GM23338 (cell line): ENCODE measurements around the gene NOX5. TPM values are rescaled to one million over a fixed set of nuclear protein-coding genes. Genes with fewer than 3 reads are reported as not detected.
A peak's percentile ranks its signal among the peaks of the same experiment; 100 is the strongest.

Experiments used
- ATAC-seq: fragments of 200-7000 bp; cut with Tn5 transposase; 3 replicates; pipeline ENCODE4 v1.9.1; 2020
- DNase-seq: peaks from one replicate; pipeline ENCODE4 v3.0.0-alpha.2; 2015; ENCODE audit warnings: low spot score
- H2AFZ ChIP-seq: fragments of 200-600 bp; sonication (generic); 2 replicates; pipeline ENCODE4 v1.8.0; 2016; ENCODE audit warnings: antibody characterized with exemption, mild to moderate bottlenecking, moderate library complexity
- H3F3A ChIP-seq: fragments of 200-600 bp; sonication (generic); replicated peaks from 2 replicates; pipeline ENCODE4 v1.8.0; 2017; ENCODE audit warnings: antibody characterized with exemption, mixed run types, low read depth
- H3K27ac ChIP-seq: fragments of 200-600 bp; sonication (generic); 2 replicates; pipeline ENCODE4 v1.6.1; 2016; ENCODE audit warnings: low read depth
- H3K27me3 ChIP-seq: fragments of 200-600 bp; sonication (generic); 2 replicates; pipeline ENCODE4 v1.8.0; 2016; ENCODE audit warnings: mild to moderate bottlenecking, mixed run types, moderate library complexity; ENCODE audit not compliant: insufficient read depth
- H3K36me3 ChIP-seq: fragments of 200-600 bp; sonication (generic); 2 replicates; pipeline ENCODE4 v1.8.0; 2016; ENCODE audit warnings: mild to moderate bottlenecking; ENCODE audit not compliant: insufficient read depth
- H3K4me1 ChIP-seq: fragments of 200-600 bp; sonication (generic); 2 replicates; pipeline ENCODE4 v1.8.0; 2016; ENCODE audit warnings: mild to moderate bottlenecking, moderate library complexity; ENCODE audit not compliant: insufficient read depth
- H3K4me2 ChIP-seq: fragments of 200-600 bp; sonication (generic); 2 replicates; pipeline ENCODE4 v1.7.1; 2017; ENCODE audit warnings: mixed run types
- H3K4me3 ChIP-seq: fragments of 200-600 bp; sonication (generic); 2 replicates; pipeline ENCODE4 v1.6.1; 2016; ENCODE audit warnings: mixed run types
- H3K79me2 ChIP-seq: fragments of 200-600 bp; sonication (generic); replicated peaks from 2 replicates; pipeline ENCODE4 v1.8.0; 2017; ENCODE audit warnings: mild to moderate bottlenecking; ENCODE audit not compliant: insufficient read depth
- H3K9me2 ChIP-seq: fragments of 200-600 bp; sonication (generic); 2 replicates; pipeline ENCODE4 v1.8.0; 2017; ENCODE audit not compliant: insufficient read depth
- H4K20me1 ChIP-seq: fragments of 200-600 bp; sonication (generic); replicated peaks from 2 replicates; pipeline ENCODE4 v1.8.0; 2017; ENCODE audit warnings: mild to moderate bottlenecking; ENCODE audit not compliant: insufficient read depth
- H3K27ac Mint-ChIP-seq: 2 replicates; pipeline ENCODE4 v1.8.0; 2020; ENCODE audit warnings: inconsistent platforms, mild to moderate bottlenecking, moderate library complexity, mixed read lengths
- H3K27me3 Mint-ChIP-seq: 3 replicates; pipeline ENCODE4 v1.8.0; 2022; ENCODE audit warnings: low read depth, mild to moderate bottlenecking, moderate library complexity, mixed read lengths, inconsistent platforms; ENCODE audit not compliant: insufficient read depth, poor library complexity
- H3K36me3 Mint-ChIP-seq: 3 replicates; pipeline ENCODE4 v1.8.0; 2021; ENCODE audit warnings: low read depth, mild to moderate bottlenecking, inconsistent platforms, moderate library complexity, mixed read lengths
- H3K4me1 Mint-ChIP-seq: 3 replicates; pipeline ENCODE4 v1.8.0; 2020; ENCODE audit warnings: mild to moderate bottlenecking, inconsistent platforms, mixed read lengths
- H3K4me3 Mint-ChIP-seq: 3 replicates; pipeline ENCODE4 v1.8.0; 2021; ENCODE audit warnings: moderate library complexity, mild to moderate bottlenecking, inconsistent platforms, mixed read lengths
- H3K9me3 Mint-ChIP-seq: 3 replicates; pipeline ENCODE4 v1.8.0; 2020; ENCODE audit warnings: moderate library complexity, mild to moderate bottlenecking, inconsistent platforms, mixed read lengths
- CREB1 ChIP-seq: fragments of 250-450 bp; sonication (Bioruptor Pico); IDR thresholded peaks from 2 replicates; pipeline ENCODE4 v1.5.0; 2020; ENCODE audit warnings: low read depth, mild to moderate bottlenecking, moderate library complexity
- EZH2 ChIP-seq: fragments of 200-600 bp; sonication (generic); IDR thresholded peaks from one replicate; pipeline ENCODE4 v1.8.0; 2017; ENCODE audit warnings: antibody characterized with exemption, mild to moderate bottlenecking, low read depth; ENCODE audit not compliant: unreplicated experiment
- EZH2phosphoT487 ChIP-seq: fragments of 200-600 bp; sonication (generic); IDR thresholded peaks from one replicate; pipeline ENCODE4 v1.8.1; 2018; ENCODE audit warnings: antibody characterized with exemption; ENCODE audit not compliant: unreplicated experiment
- JUNB ChIP-seq: IDR thresholded peaks from one replicate; pipeline ENCODE4 v1.6.1; 2016; ENCODE audit warnings: antibody characterized with exemption; ENCODE audit not compliant: unreplicated experiment
- NANOG ChIP-seq: IDR thresholded peaks from 2 replicates; pipeline ENCODE4 v1.6.1; 2016; ENCODE audit warnings: antibody characterized with exemption, borderline replicate concordance
- STAT1 ChIP-seq: IDR thresholded peaks from one replicate; pipeline ENCODE4 v1.6.1; 2016; ENCODE audit warnings: antibody characterized with exemption; ENCODE audit not compliant: unreplicated experiment
- ZNF114 ChIP-seq: fragments of 250-450 bp; sonication (Bioruptor Pico); IDR thresholded peaks from 2 replicates; pipeline ENCODE4 v1.5.0; 2020; ENCODE audit warnings: mild to moderate bottlenecking, moderate library complexity
- ZNF331 ChIP-seq: fragments of 250-450 bp; sonication (Bioruptor Pico); IDR thresholded peaks from 2 replicates; pipeline ENCODE4 v1.5.0; 2020; ENCODE audit warnings: low read depth, mild to moderate bottlenecking, moderate library complexity
- polyA plus RNA-seq: library from polyadenylated mRNA; unstranded; fragments of >200 nt; fragmentation: Nextera tagmentation; extraction: Ambion mirVana; gene quantifications from 2 replicates; pipeline ENCODE4 v1.2.1, GENCODE V29; 2016
- total RNA-seq: library from RNA; depleted of rRNA; stranded (reverse); fragments of >200 nt; shearing (Covaris generic); gene quantifications from 2 replicates; pipeline ENCODE4 v1.2.3, GENCODE V29; 2014
- TF ChIP-seq, protein P1 (sequence below): IDR thresholded peaks from one replicate; pipeline ENCODE4 v1.6.1; 2018; ENCODE audit warnings: antibody characterized with exemption; ENCODE audit not compliant: unreplicated experiment
- TF ChIP-seq, protein P2 (sequence below): fragments of 250-450 bp; sonication (Bioruptor Pico); IDR thresholded peaks from 2 replicates; pipeline ENCODE4 v1.5.0; 2020; ENCODE audit warnings: mild to moderate bottlenecking, moderate library complexity
- TF ChIP-seq, protein P3 (sequence below), 2 experiments: fragments of 200-600 bp in 1 of 2; sonication (generic) in 1 of 2; conservative IDR thresholded peaks; 2 replicates each; pipeline versions ENCODE4 v1.5.1 to v1.6.1; 2016 to 2017; ENCODE audit warnings: antibody characterized with exemption in 2 of 2, low read depth in 2 of 2, mild to moderate bottlenecking in 2 of 2, moderate library complexity in 1 of 2
- TF ChIP-seq, protein P4 (sequence below): IDR thresholded peaks from 2 replicates; pipeline ENCODE4 v1.6.1; 2016; ENCODE audit warnings: antibody characterized with exemption

The NOX5 gene
- total and polyA plus RNA-seq, 2 experiments from 2014 or later = 0.03 TPM; not detected in 1

DNA sequence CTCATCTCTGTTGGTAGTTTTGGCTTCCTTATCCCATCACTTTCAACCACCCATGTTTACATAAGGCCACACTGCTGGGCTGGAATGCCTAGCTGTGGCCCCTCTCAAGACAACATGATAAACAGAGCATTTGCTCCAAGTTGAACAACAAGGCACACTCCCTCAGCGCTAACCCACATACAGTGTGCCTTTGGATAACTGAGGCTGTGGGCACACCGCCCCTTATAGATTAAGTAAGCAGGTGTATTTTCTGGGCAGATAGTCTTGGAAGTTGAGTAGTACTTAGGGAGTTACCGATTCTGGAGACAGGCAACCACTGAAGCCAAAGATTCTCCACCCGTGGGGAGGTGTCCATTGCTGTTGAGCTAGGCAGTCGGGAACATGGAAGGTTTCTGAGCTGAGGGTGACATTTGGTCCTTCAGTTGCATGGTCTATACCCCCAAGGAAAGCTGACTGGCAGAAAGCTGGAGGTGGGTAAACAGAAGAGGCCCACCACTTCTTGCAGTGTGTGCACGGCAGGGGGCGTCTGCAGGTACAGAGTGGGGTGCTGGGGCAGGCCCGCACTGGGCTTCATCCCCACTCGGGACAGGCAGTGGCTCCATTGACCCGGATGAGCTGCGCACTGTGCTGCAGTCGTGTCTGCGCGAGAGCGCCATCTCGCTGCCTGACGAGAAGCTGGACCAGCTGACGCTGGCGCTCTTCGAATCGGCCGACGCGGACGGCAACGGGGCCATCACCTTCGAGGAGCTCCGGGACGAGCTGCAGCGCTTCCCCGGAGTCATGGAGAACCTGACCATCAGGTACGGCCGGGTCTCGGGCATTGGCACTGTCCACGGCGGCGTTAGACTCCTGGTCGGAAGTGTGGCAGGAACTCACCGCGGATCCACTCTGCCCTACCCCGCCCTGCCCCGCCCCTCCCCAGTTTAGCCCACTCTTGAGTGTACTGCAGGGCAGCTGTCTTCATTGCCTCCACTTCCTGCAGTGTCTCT is 16.8 kb downstream of the NOX5 start:
- no peaks in the 10 kb centered on the region for H3K36me3 ChIP-seq
- peak overlapping the region; percentile 43 for H3K4me3 ChIP-seq
- H3K79me2 ChIP-seq = no peaks in the 10 kb centered on the region
- Mint-ChIP-seq H3K4me1 (peaks cover 4% of the 10 kb centered on the region), H3K36me3 (no peaks in the 10 kb centered on the region), H3K27me3 (peaks cover 17% of the 10 kb centered on the region), H3K9me3 (no peaks in the 10 kb centered on the region), H3K4me3 (peak overlapping the region; percentile 53), H3K27ac (no peak overlapping the region)
- H2AFZ ChIP-seq = peak overlapping the region; percentile 90
- H3K4me2 ChIP-seq = peak overlapping the region; percentile 71
- TF ChIP-seq, protein P1, sequence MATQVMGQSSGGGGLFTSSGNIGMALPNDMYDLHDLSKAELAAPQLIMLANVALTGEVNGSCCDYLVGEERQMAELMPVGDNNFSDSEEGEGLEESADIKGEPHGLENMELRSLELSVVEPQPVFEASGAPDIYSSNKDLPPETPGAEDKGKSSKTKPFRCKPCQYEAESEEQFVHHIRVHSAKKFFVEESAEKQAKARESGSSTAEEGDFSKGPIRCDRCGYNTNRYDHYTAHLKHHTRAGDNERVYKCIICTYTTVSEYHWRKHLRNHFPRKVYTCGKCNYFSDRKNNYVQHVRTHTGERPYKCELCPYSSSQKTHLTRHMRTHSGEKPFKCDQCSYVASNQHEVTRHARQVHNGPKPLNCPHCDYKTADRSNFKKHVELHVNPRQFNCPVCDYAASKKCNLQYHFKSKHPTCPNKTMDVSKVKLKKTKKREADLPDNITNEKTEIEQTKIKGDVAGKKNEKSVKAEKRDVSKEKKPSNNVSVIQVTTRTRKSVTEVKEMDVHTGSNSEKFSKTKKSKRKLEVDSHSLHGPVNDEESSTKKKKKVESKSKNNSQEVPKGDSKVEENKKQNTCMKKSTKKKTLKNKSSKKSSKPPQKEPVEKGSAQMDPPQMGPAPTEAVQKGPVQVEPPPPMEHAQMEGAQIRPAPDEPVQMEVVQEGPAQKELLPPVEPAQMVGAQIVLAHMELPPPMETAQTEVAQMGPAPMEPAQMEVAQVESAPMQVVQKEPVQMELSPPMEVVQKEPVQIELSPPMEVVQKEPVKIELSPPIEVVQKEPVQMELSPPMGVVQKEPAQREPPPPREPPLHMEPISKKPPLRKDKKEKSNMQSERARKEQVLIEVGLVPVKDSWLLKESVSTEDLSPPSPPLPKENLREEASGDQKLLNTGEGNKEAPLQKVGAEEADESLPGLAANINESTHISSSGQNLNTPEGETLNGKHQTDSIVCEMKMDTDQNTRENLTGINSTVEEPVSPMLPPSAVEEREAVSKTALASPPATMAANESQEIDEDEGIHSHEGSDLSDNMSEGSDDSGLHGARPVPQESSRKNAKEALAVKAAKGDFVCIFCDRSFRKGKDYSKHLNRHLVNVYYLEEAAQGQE = no peak
- TF ChIP-seq EZH2 = no peak
- no peak for TF ChIP-seq ZNF331 (CRISPR knock-in tag)
- no peak for TF ChIP-seq EZH2phosphoT487
- TF ChIP-seq, protein P2, sequence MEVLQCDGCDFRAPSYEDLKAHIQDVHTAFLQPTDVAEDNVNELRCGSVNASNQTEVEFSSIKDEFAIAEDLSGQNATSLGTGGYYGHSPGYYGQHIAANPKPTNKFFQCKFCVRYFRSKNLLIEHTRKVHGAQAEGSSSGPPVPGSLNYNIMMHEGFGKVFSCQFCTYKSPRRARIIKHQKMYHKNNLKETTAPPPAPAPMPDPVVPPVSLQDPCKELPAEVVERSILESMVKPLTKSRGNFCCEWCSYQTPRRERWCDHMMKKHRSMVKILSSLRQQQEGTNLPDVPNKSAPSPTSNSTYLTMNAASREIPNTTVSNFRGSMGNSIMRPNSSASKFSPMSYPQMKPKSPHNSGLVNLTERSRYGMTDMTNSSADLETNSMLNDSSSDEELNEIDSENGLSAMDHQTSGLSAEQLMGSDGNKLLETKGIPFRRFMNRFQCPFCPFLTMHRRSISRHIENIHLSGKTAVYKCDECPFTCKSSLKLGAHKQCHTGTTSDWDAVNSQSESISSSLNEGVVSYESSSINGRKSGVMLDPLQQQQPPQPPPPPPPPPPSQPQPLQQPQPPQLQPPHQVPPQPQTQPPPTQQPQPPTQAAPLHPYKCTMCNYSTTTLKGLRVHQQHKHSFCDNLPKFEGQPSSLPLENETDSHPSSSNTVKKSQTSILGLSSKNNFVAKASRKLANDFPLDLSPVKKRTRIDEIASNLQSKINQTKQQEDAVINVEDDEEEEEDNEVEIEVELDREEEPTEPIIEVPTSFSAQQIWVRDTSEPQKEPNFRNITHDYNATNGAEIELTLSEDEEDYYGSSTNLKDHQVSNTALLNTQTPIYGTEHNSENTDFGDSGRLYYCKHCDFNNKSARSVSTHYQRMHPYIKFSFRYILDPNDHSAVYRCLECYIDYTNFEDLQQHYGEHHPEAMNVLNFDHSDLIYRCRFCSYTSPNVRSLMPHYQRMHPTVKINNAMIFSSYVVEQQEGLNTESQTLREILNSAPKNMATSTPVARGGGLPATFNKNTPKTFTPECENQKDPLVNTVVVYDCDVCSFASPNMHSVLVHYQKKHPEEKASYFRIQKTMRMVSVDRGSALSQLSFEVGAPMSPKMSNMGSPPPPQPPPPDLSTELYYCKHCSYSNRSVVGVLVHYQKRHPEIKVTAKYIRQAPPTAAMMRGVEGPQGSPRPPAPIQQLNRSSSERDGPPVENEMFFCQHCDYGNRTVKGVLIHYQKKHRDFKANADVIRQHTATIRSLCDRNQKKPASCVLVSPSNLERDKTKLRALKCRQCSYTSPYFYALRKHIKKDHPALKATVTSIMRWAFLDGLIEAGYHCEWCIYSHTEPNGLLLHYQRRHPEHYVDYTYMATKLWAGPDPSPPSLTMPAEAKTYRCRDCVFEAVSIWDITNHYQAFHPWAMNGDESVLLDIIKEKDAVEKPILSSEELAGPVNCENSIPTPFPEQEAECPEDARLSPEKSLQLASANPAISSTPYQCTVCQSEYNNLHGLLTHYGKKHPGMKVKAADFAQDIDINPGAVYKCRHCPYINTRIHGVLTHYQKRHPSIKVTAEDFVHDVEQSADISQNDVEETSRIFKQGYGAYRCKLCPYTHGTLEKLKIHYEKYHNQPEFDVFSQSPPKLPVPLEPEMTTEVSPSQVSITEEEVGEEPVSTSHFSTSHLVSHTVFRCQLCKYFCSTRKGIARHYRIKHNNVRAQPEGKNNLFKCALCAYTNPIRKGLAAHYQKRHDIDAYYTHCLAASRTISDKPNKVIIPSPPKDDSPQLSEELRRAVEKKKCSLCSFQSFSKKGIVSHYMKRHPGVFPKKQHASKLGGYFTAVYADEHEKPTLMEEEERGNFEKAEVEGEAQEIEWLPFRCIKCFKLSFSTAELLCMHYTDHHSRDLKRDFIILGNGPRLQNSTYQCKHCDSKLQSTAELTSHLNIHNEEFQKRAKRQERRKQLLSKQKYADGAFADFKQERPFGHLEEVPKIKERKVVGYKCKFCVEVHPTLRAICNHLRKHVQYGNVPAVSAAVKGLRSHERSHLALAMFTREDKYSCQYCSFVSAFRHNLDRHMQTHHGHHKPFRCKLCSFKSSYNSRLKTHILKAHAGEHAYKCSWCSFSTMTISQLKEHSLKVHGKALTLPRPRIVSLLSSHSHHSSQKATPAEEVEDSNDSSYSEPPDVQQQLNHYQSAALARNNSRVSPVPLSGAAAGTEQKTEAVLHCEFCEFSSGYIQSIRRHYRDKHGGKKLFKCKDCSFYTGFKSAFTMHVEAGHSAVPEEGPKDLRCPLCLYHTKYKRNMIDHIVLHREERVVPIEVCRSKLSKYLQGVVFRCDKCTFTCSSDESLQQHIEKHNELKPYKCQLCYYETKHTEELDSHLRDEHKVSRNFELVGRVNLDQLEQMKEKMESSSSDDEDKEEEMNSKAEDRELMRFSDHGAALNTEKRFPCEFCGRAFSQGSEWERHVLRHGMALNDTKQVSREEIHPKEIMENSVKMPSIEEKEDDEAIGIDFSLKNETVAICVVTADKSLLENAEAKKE (CRISPR knock-in tag) = no peak
- TF ChIP-seq, protein P3, sequence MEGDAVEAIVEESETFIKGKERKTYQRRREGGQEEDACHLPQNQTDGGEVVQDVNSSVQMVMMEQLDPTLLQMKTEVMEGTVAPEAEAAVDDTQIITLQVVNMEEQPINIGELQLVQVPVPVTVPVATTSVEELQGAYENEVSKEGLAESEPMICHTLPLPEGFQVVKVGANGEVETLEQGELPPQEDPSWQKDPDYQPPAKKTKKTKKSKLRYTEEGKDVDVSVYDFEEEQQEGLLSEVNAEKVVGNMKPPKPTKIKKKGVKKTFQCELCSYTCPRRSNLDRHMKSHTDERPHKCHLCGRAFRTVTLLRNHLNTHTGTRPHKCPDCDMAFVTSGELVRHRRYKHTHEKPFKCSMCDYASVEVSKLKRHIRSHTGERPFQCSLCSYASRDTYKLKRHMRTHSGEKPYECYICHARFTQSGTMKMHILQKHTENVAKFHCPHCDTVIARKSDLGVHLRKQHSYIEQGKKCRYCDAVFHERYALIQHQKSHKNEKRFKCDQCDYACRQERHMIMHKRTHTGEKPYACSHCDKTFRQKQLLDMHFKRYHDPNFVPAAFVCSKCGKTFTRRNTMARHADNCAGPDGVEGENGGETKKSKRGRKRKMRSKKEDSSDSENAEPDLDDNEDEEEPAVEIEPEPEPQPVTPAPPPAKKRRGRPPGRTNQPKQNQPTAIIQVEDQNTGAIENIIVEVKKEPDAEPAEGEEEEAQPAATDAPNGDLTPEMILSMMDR (conservative IDR thresholded peaks at IDR 0.05; ENCODE audit: low read depth in 2 of 2) = peak; percentile 61 to 95
- no peak for TF ChIP-seq JUNB
- TF ChIP-seq, protein P4, sequence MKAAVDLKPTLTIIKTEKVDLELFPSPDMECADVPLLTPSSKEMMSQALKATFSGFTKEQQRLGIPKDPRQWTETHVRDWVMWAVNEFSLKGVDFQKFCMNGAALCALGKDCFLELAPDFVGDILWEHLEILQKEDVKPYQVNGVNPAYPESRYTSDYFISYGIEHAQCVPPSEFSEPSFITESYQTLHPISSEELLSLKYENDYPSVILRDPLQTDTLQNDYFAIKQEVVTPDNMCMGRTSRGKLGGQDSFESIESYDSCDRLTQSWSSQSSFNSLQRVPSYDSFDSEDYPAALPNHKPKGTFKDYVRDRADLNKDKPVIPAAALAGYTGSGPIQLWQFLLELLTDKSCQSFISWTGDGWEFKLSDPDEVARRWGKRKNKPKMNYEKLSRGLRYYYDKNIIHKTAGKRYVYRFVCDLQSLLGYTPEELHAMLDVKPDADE = no peak
- no peak; the same call in 1 of the 2 replicates for TF ChIP-seq ZNF114 (CRISPR knock-in tag)
- peak; percentile 65 for TF ChIP-seq CREB1 (CRISPR knock-in tag)
- no peak for TF ChIP-seq NANOG
- no peak for TF ChIP-seq STAT1
- no peaks in the 10 kb centered on the region for H4K20me1 ChIP-seq
- peaks cover 1% of the 10 kb centered on the region; the same call in 1 of the 2 replicates for H3K9me2 ChIP-seq
- H3K27ac ChIP-seq = no peak overlapping the region
- no peaks in the 10 kb centered on the region for H3K4me1 ChIP-seq
- DNase-seq (peak; percentile 91), ATAC-seq (peak; percentile 94)
- no peaks in the 10 kb centered on the region; the same call in 1 of the 2 replicates for H3F3A ChIP-seq
- peaks cover 9% of the 10 kb centered on the region; the same call in 1 of the 2 replicates for H3K27me3 ChIP-seq
